Measurements from ENCODE around the gene ANXA2. TPM values are rescaled to one million over a fixed set of nuclear protein-coding genes. Genes with fewer than 3 reads are reported as not detected.

The ANXA2 gene
- total RNA-seq = 100 to 1,000 TPM; 376 to 796 (median 757) TPM
- long read RNA-seq, donor 1, transcript ANXA2-204 (13 exons, 1,435 nt) = major isoform, 462 of 550 reads
- long read RNA-seq, donor 1, transcript ANXA2-203 (14 exons, 1,444 nt) = minor isoform, 53 of 550 reads
- long read RNA-seq, donor 1, partial matches to known transcripts = 9 of 550 reads
- long read RNA-seq, donor 1, other reads (novel, unspliced or antisense) = 21 of 550 reads
- long read RNA-seq, donor 2, transcript ANXA2-203 (14 exons, 1,444 nt) = minor isoform, 149 of 1,740 reads
- long read RNA-seq, donor 2, transcript ANXA2-202 (14 exons, 1,676 nt) = minor isoform, 11 of 1,740 reads
- long read RNA-seq, donor 2, transcript ANXA2-204 (13 exons, 1,435 nt) = major isoform, 1,329 of 1,740 reads
- long read RNA-seq, donor 2, partial matches to known transcripts = 77 of 1,740 reads
- long read RNA-seq, donor 2, other reads (novel, unspliced or antisense) = 168 of 1,740 reads

- intact Hi-C loops (cut with DNase I, micrococcal nuclease) = no loop called here
- H3K4me1 ChIP-seq (ENCODE audit: low read depth) = peaks cover 41% of the 10 kb centered on the region
- peak; percentile 75 for ATAC-seq
These were observed at the start of gene ANXA2 for GRCh38 chr15:60397772-60398445. Gene ANXA2, minus strand, starts transcription at chr15:60397986. Its CDS starts 11,911 bp downstream, at chr15:60386075.

GRCh38 chr15:60444289-60444912 lies 46.6 kb upstream of the ANXA2 start:
- DNase-seq = no peak
- TF ChIP-seq, protein P1, sequence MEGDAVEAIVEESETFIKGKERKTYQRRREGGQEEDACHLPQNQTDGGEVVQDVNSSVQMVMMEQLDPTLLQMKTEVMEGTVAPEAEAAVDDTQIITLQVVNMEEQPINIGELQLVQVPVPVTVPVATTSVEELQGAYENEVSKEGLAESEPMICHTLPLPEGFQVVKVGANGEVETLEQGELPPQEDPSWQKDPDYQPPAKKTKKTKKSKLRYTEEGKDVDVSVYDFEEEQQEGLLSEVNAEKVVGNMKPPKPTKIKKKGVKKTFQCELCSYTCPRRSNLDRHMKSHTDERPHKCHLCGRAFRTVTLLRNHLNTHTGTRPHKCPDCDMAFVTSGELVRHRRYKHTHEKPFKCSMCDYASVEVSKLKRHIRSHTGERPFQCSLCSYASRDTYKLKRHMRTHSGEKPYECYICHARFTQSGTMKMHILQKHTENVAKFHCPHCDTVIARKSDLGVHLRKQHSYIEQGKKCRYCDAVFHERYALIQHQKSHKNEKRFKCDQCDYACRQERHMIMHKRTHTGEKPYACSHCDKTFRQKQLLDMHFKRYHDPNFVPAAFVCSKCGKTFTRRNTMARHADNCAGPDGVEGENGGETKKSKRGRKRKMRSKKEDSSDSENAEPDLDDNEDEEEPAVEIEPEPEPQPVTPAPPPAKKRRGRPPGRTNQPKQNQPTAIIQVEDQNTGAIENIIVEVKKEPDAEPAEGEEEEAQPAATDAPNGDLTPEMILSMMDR (IDR thresholded peaks at IDR 0.05) = no peak
- peaks cover 3% of the 10 kb centered on the region for H3K4me1 ChIP-seq (ENCODE audit: low read depth)
- no peak for ATAC-seq
- H3K36me3 ChIP-seq (ENCODE audit: low read depth) = no peaks in the 10 kb centered on the region
- H3K4me3 ChIP-seq = no peak overlapping the region
- intact Hi-C loops (cut with DNase I, micrococcal nuclease) = loop anchor here in 1 of 2 donors (5.0 kb wide), 1 partner anchor 82 kb away; no protein-coding TSS in a partner anchor
- H3K9me3 ChIP-seq = no peaks in the 10 kb centered on the region

More at GRCh38 chr15:60397772-60398445, at the start of gene ANXA2:
- no peaks in the 10 kb centered on the region for H3K36me3 ChIP-seq (ENCODE audit: low read depth)
- H3K9me3 ChIP-seq = no peaks in the 10 kb centered on the region
- TF ChIP-seq, protein P1 (IDR thresholded peaks at IDR 0.05) = no peak
- DNase-seq = peak; percentile 90 to 95 (median 92)
- peak within 1 kb of the TSS; percentile 40 for H3K4me3 ChIP-seq

GRCh38 chr15:60442763-60443162 lies 45.0 kb upstream of the ANXA2 start:
- Histone ChIP-seq H3K4me1 (ENCODE audit: low read depth) (peaks cover 3% of the 10 kb centered on the region), H3K9me3 (no peaks in the 10 kb centered on the region), H3K36me3 (ENCODE audit: low read depth) (no peaks in the 10 kb centered on the region), H3K4me3 (no peak overlapping the region)
- TF ChIP-seq, protein P1 (IDR thresholded peaks at IDR 0.05) = no peak
- ATAC-seq (no peak), DNase-seq (no peak)
- intact Hi-C loops (cut with DNase I, micrococcal nuclease) = loop anchor here in 1 of 2 donors (5.0 kb wide), 1 partner anchor 80 kb away; no protein-coding TSS in a partner anchor

DNA sequence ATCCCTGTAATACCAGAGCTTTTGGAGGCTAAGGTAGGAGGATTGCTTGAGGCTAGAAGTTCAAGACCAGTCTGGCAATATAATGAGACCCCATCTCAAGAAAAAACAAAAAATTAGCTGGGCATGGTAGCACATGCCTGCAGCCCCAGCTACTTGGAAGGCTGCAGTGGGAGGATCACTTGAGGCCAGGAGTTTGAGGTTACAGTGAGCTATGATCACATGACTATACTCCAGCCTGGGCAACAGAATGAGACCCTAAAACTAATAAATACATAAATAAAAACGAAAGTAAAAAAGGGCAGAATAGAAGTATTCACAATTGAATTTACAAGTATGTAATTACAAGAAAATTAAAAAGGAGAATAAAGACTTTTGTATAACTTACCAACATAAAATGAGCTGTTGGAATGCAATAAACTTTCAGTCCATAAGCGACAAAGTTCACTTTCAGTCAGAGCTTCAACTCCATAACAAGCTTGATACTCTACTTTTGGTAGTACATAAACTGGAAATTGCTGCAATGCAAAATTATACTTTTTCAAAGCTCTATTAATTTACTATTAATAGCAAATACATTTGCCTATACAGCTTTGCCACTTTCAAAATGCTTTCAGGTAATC lies 44.4 kb upstream of the ANXA2 start:
- Histone ChIP-seq H3K9me3 (no peaks in the 10 kb centered on the region), H3K36me3 (ENCODE audit: low read depth) (no peaks in the 10 kb centered on the region), H3K4me1 (ENCODE audit: low read depth) (peaks cover 3% of the 10 kb centered on the region), H3K4me3 (no peak overlapping the region)
- no peak for DNase-seq
- intact Hi-C loops (cut with DNase I, micrococcal nuclease) = loop anchor here in 1 of 2 donors (5.0 kb wide), 1 partner anchor 80 kb away; no protein-coding TSS in a partner anchor
- TF ChIP-seq, protein P1 (IDR thresholded peaks at IDR 0.05) = no peak
- ATAC-seq = peak; percentile 62

DNA sequence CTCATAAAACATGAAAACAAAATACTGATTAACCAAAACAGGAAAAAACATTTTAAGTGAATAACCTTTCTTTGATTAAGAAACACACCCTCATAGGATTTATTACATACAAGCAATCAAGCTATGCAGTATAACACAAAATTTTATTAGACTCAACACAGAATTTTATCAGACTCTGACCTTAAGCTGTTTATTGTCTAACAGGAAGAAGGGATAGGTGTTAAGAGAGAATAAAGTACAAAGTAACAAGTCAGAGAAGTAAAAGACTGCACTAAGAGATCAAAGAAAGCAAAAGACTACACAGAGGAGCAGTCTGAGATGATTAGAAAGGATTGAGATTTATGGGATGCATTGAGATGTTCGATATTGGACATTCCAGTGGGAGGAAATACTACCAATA lies 43.5 kb upstream of the ANXA2 start:
- no peaks in the 10 kb centered on the region for H3K36me3 ChIP-seq (ENCODE audit: low read depth)
- ATAC-seq (peak; percentile 86), DNase-seq (no peak)
- no peaks in the 10 kb centered on the region for H3K9me3 ChIP-seq
- H3K4me1 ChIP-seq (ENCODE audit: low read depth) = peaks cover 3% of the 10 kb centered on the region
- intact Hi-C loops (cut with DNase I, micrococcal nuclease) = loop anchor here in 1 of 2 donors (5.0 kb wide), 1 partner anchor 79 kb away; no protein-coding TSS in a partner anchor
- H3K4me3 ChIP-seq = no peak overlapping the region
- TF ChIP-seq, protein P1 (IDR thresholded peaks at IDR 0.05) = no peak
